IPS-18c (cell line): ENCODE measurements around the gene KLHL29.

Experiments used
- H3K4me3 ChIP-seq: 2 replicates; pipeline ENCODE4 v1.7.0; 2013; ENCODE audit warnings: low read depth, mild to moderate bottlenecking, low read length, moderate library complexity; ENCODE audit not compliant: insufficient read depth
- H3K9me3 ChIP-seq: one replicate; pipeline ENCODE4 v1.6.1; 2013; ENCODE audit warnings: mild to moderate bottlenecking, low read length, moderate library complexity; ENCODE audit not compliant: control insufficient read depth, insufficient read depth

Gene KLHL29

GRCh38 chr2:23468474-23469141 is 83.6 kb downstream of the KLHL29 start:
- Histone ChIP-seq H3K9me3 (peaks cover 2% of the 10 kb centered on the region), H3K4me3 (no peak overlapping the region)

- H3K4me3 ChIP-seq = no peak overlapping the region
- H3K9me3 ChIP-seq = peaks cover under 1% of the 10 kb centered on the region
Measured at GRCh38 chr2:23469142-23469540, 84.2 kb downstream of the KLHL29 start.

GRCh38 chr2:23475036-23475435 is 90.1 kb downstream of the KLHL29 start:
- Histone ChIP-seq H3K4me3 (no peak overlapping the region), H3K9me3 (no peaks in the 10 kb centered on the region)

- Histone ChIP-seq H3K9me3 (no peaks in the 10 kb centered on the region), H3K4me3 (no peak overlapping the region)
Measured at GRCh38 chr2:23475473-23475872, 90.5 kb downstream of the KLHL29 start.

- no peak overlapping the region for H3K4me3 ChIP-seq
- H3K9me3 ChIP-seq = no peaks in the 10 kb centered on the region
Measured at GRCh38 chr2:23476786-23477185, 91.8 kb downstream of the KLHL29 start.

GRCh38 chr2:23477392-23477791 is 92.4 kb downstream of the KLHL29 start:
- Histone ChIP-seq H3K4me3 (no peak overlapping the region), H3K9me3 (no peaks in the 10 kb centered on the region)

GRCh38 chr2:23478087-23478932 is 93.3 kb downstream of the KLHL29 start:
- Histone ChIP-seq H3K9me3 (no peaks in the 10 kb centered on the region), H3K4me3 (no peak overlapping the region)

- Histone ChIP-seq H3K4me3 (no peak overlapping the region), H3K9me3 (no peaks in the 10 kb centered on the region)
Measured at GRCh38 chr2:23478933-23479683, 94.1 kb downstream of the KLHL29 start.

GRCh38 chr2:23480957-23481797 is 96.2 kb downstream of the KLHL29 start:
- H3K9me3 ChIP-seq = no peaks in the 10 kb centered on the region
- no peak overlapping the region for H3K4me3 ChIP-seq

- H3K9me3 ChIP-seq = no peaks in the 10 kb centered on the region
- no peak overlapping the region for H3K4me3 ChIP-seq
Measured at GRCh38 chr2:23482188-23482587, 97.2 kb downstream of the KLHL29 start.

GRCh38 chr2:23482607-23483006 is 97.6 kb downstream of the KLHL29 start:
- Histone ChIP-seq H3K4me3 (no peak overlapping the region), H3K9me3 (no peaks in the 10 kb centered on the region)

- H3K9me3 ChIP-seq = no peaks in the 10 kb centered on the region
- no peak overlapping the region for H3K4me3 ChIP-seq
Measured at GRCh38 chr2:23483791-23484190, 98.8 kb downstream of the KLHL29 start.

- H3K9me3 ChIP-seq = no peaks in the 10 kb centered on the region
- H3K4me3 ChIP-seq = no peak overlapping the region
Measured at GRCh38 chr2:23484275-23484674, 99.3 kb downstream of the KLHL29 start.

GRCh38 chr2:23484767-23485166 is 99.8 kb downstream of the KLHL29 start:
- Histone ChIP-seq H3K4me3 (no peak overlapping the region), H3K9me3 (no peaks in the 10 kb centered on the region)

- no peaks in the 10 kb centered on the region for H3K9me3 ChIP-seq
- H3K4me3 ChIP-seq = no peak overlapping the region
Measured at GRCh38 chr2:23485261-23485660, 100.3 kb downstream of the KLHL29 start.

- H3K4me3 ChIP-seq = no peak overlapping the region
- no peaks in the 10 kb centered on the region for H3K9me3 ChIP-seq
Measured at GRCh38 chr2:23485841-23486683, 101.1 kb downstream of the KLHL29 start.
